ENCODE results near the gene PAIP1. TPM values are rescaled to one million over a fixed set of nuclear protein-coding genes. Genes with fewer than 3 reads are reported as not detected.

PAIP1 gene
- total and polyA plus RNA-seq, 2 donors (not counting 3 experiments of a cell fraction or from before 2014, with no cell fraction given), result 69.1 to 90.1 TPM

DNA sequence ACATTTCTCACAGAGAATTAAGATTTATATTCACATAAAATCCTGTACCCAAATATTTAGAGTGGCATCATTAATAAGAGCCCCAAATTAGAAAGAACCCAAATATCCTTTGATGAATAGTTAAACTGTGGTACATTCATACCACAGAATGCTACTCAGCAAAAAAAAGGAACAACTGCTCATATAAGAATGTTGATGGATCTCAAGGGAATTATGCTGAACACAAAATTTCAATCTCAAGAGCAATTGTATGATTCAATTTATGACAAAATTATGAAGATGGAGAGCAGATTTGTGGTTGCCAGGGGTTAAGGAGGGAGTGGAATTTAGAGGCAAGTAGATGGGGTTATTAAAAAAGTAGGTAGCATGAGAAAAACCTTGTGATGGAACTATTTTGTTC lies 4.5 kb upstream of the PAIP1 start:
- no peak for DNase-seq (ENCODE audit: low read depth, low spot score)
- Histone ChIP-seq H4K20me1 (replicated peaks; ENCODE audit: control insufficient read depth, extremely low read depth, insufficient read depth, low read length) (no peaks in the 10 kb centered on the region), H3K79me2 (ENCODE audit: control insufficient read depth, insufficient read depth, low read length) (peaks cover under 1% of the 10 kb centered on the region), H3K36me3 (ENCODE audit: control insufficient read depth in 2 of 2, extremely low read depth in 1 of 2, insufficient read depth in 2 of 2, low read length in 2 of 2) (no peaks in the 10 kb centered on the region), H3K27me3 (ENCODE audit: control insufficient read depth in 2 of 2, insufficient read depth in 2 of 2, low read length in 2 of 2) (peaks cover 1 to 3% of the 10 kb centered on the region in 2 experiments), H2AFZ (ENCODE audit: low read depth, low read length) (no peak overlapping the region), H3K9me1 (replicated peaks; ENCODE audit: control insufficient read depth, extremely low read depth, insufficient read depth, low read length) (no peaks in the 10 kb centered on the region), H3K27ac (ENCODE audit: insufficient read depth, low read depth, low read length) (no peak overlapping the region), H3K4me2 (ENCODE audit: insufficient read depth, low read length) (no peak overlapping the region), H3K4me1 (ENCODE audit: control insufficient read depth, extremely low read depth, insufficient read depth, low read length) (peaks cover 4% of the 10 kb centered on the region), H3K9me3 (replicated peaks; ENCODE audit: control insufficient read depth, insufficient read depth, low read length) (no peaks in the 10 kb centered on the region), H3K4me3 (replicated peaks in 1 of 3; ENCODE audit: insufficient read depth in 1 of 3, low read depth in 1 of 3, low read length in 3 of 3) (no peak overlapping the region), H3K9ac (replicated peaks; ENCODE audit: extremely low read depth, insufficient read depth, low read length) (no peak overlapping the region)
- FAIRE-seq, result no peak
- BruUV-seq (replicated peaks), result no TSS peak
- CTCF ChIA-PET, result no interaction called here
- POLR2A ChIA-PET, result no interaction called here
- dilution Hi-C loops (cut with MboI; ENCODE audit: extremely low pct_ligation_motif_present, low sequenced_read_pairs), result no loop called here
- TF ChIP-seq JUN (IDR thresholded peaks at IDR 0.05; ENCODE audit: borderline replicate concordance, insufficient read depth, insufficient read length, low read depth), result no peak
- intact Hi-C loops (cut with micrococcal nuclease), result no loop called here

DNA sequence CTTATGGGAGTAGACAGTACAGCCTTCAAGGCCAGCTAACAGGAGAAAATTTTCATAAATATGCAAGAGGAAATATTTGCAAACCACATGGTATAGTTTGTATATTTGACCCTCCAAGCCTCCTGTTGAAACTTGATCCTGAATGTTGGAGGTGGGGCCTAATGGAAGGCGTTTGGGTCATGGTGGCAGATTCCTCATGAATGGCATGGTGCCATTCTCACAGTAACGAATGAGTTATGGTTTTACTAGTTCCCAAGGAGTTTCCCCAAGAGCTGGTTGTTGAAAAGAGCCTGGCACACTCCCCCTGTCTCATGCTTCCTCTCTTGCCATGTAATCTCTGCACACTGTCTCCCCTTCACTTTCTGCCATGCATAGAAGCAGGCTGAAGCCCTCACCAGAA lies 3.3 kb upstream of the PAIP1 start:
- no TSS peak for BruUV-seq (replicated peaks)
- Histone ChIP-seq H3K79me2 (ENCODE audit: control insufficient read depth, insufficient read depth, low read length) (peaks cover 13% of the 10 kb centered on the region), H3K9ac (replicated peaks; ENCODE audit: extremely low read depth, insufficient read depth, low read length) (no peak overlapping the region), H3K9me3 (replicated peaks; ENCODE audit: control insufficient read depth, insufficient read depth, low read length) (no peaks in the 10 kb centered on the region), H3K9me1 (replicated peaks; ENCODE audit: control insufficient read depth, extremely low read depth, insufficient read depth, low read length) (no peaks in the 10 kb centered on the region), H2AFZ (ENCODE audit: low read depth, low read length) (no peak overlapping the region), H3K36me3 (ENCODE audit: control insufficient read depth in 2 of 2, extremely low read depth in 1 of 2, insufficient read depth in 2 of 2, low read length in 2 of 2) (no peaks in the 10 kb centered on the region), H4K20me1 (replicated peaks; ENCODE audit: control insufficient read depth, extremely low read depth, insufficient read depth, low read length) (no peaks in the 10 kb centered on the region), H3K27ac (ENCODE audit: insufficient read depth, low read depth, low read length) (no peak overlapping the region), H3K4me2 (ENCODE audit: insufficient read depth, low read length) (no peak overlapping the region), H3K27me3 (ENCODE audit: control insufficient read depth in 2 of 2, insufficient read depth in 2 of 2, low read length in 2 of 2) (peaks cover 1 to 3% of the 10 kb centered on the region in 2 experiments), H3K4me1 (ENCODE audit: control insufficient read depth, extremely low read depth, insufficient read depth, low read length) (peaks cover 10% of the 10 kb centered on the region), H3K4me3 (replicated peaks in 1 of 3; ENCODE audit: insufficient read depth in 1 of 3, low read depth in 1 of 3, low read length in 3 of 3) (no peak overlapping the region)
- intact Hi-C loops (cut with micrococcal nuclease), result no loop called here
- DNase-seq (ENCODE audit: low read depth, low spot score) (no peak), FAIRE-seq (no peak)
- ChIA-PET POLR2A (no interaction called here), CTCF (interaction anchor here (0.7 to 1.6 kb wide), 2 partner anchors 38 to 59 kb away, joined by 3 to 5 read pairs; no protein-coding TSS in a partner anchor)
- dilution Hi-C loops (cut with MboI; ENCODE audit: extremely low pct_ligation_motif_present, low sequenced_read_pairs), result no loop called here
- TF ChIP-seq MYC (IDR thresholded peaks at IDR 0.05; ENCODE audit: low read depth, low read length) (no peak), POLR2A (IDR thresholded peaks at IDR 0.05; ENCODE audit: low read depth, low read length) (no peak)
